ENCODE results near the gene PCGF5.

The PCGF5 gene

DNA sequence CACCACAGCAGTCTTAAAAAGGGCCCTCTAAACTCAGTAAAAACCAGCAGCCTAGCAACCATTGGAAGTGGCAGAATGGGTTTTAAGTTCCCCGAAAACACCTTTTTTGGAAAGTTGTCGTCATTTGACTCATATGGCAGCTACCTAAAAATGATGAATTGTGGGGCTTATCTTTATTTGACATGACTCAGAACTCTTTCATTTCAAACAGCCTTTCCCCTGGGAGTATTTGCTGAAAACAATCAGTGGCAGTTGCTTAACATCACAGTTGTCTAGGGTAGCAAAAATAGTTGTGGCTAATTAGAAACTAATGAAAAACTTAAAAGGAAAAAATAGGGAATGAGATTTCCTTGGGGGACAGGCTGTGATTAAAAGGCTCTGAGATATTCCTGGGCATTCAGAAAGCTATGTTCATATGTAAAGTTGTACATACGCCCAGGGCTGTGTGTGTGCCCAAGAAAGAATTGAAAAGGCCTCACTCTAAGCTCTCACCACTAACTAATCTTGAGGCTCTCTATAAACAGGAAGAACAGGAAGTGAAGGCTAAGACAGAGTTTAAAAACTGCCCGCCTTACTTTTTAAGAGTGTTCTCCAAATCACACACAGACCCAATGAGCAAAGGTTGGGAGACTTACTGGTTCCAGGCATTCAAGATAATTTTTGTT, 108.0 kb downstream of the PCGF5 start:
- DNase-seq (ENCODE audit: low read depth) = no peak

Data from stimulated activated CD8-positive, alpha-beta memory T cell treated with anti-CD3 and anti-CD28 coated beads, Interleukin-4, amount 100 ng/mL, for 24 hours (primary cell).